Tibial artery (tissue), 4 donors: Measurements from ENCODE around the gene HSPA12B.

ENCODE experiments used
- DNase-seq, 2 donors: peaks; one replicate each; pipeline ENCODE4 v3.0.0-alpha.2; 2019
- H3K27ac ChIP-seq, 2 donors: fragments of 200-600 bp; sonication (generic) in 1 of 2; 1 replicate in 1 of 2; 2 replicates in 1 of 2; pipeline ENCODE4 v1.5.1; 2018 to 2019; ENCODE audit warnings: mild to moderate bottlenecking in 1 of 2
- H3K27me3 ChIP-seq, 2 donors: fragments of 200-600 bp; sonication (generic) in 1 of 2; one replicate each; pipeline versions ENCODE4 v1.5.1 to v1.6.0; 2016 to 2019
- H3K36me3 ChIP-seq, 3 donors: fragments of 200-600 bp; sonication (generic) in 2 of 3; one replicate each; pipeline ENCODE4 v1.5.1; 2016 to 2019; ENCODE audit warnings: mild to moderate bottlenecking in 2 of 3
- H3K4me1 ChIP-seq, 4 donors: fragments of 200-600 bp; sonication (generic) in 2 of 4; 1 replicate in 3 of 4; 2 replicates in 1 of 4; pipeline ENCODE4 v1.5.1; 2016 to 2019
- H3K4me3 ChIP-seq, 2 donors: fragments of 200-600 bp; sonication (generic) in 1 of 2; 1 replicate in 1 of 2; 2 replicates in 1 of 2; pipeline ENCODE4 v1.5.1; 2018 to 2019; ENCODE audit warnings: mild to moderate bottlenecking in 2 of 2
- H3K9me3 ChIP-seq, 3 donors: fragments of 200-600 bp; sonication (generic) in 1 of 3; one replicate each; pipeline ENCODE4 v1.5.1; 2016 to 2019
- CTCF ChIP-seq, 2 experiments: fragments of 200-600 bp in 1 of 2; fragments of 450-650 bp in 1 of 2; IDR thresholded peaks; one replicate each; pipeline ENCODE4 v1.5.1; 2017 to 2019; ENCODE audit warnings: antibody characterized with exemption in 2 of 2, mild to moderate bottlenecking in 1 of 2, moderate library complexity in 1 of 2
- intact Hi-C: fragments of 100-400 bp; cut with DNase I; formaldehyde crosslinking; loops from one replicate; pipeline ENCODE4 v1.15.0; 2023; ENCODE audit warnings: low total_unique reads

The HSPA12B gene

GRCh38 chr20:3689978-3690377 is 42.5 kb upstream of the HSPA12B start:
- Histone ChIP-seq H3K9me3 (no peaks in the 10 kb centered on the region), H3K4me3 (no peak overlapping the region), H3K27me3 (no peaks in the 10 kb centered on the region), H3K4me1 (peaks cover 3 to 21% (median 16%) of the 10 kb centered on the region in 4 donors), H3K27ac (no peak overlapping the region), H3K36me3 (no peaks in the 10 kb centered on the region)
- intact Hi-C loops = no loop called here
- no peak for DNase-seq
- TF ChIP-seq CTCF (IDR thresholded peaks at IDR 0.05) = no peak

DNA sequence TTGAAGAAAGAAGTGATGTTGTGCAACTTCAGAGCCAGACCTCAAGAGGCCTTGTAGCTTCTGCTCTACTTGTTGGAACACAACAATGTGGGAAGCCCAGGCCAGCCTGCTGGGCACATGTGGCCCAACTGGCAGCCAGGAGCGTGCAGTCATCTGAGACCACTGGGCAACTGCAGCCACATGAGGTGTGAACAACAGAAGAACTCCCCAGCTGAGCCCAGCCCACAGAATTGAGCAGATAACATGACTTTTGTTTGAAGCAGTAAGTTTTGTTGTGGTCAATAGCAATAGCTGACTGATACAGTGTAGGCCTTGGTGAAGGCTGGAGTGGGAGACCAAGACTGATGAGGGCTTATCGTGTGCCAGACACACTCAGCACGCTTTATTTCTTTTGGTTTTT is 42.1 kb upstream of the HSPA12B start:
- no peaks in the 10 kb centered on the region for H3K36me3 ChIP-seq
- no peak overlapping the region for H3K4me3 ChIP-seq
- H3K27me3 ChIP-seq = no peaks in the 10 kb centered on the region
- no peaks in the 10 kb centered on the region for H3K9me3 ChIP-seq
- DNase-seq = no peak
- intact Hi-C loops = no loop called here
- no peak overlapping the region for H3K27ac ChIP-seq
- H3K4me1 ChIP-seq = peaks cover 3 to 21% (median 16%) of the 10 kb centered on the region in 4 donors
- no peak for TF ChIP-seq CTCF (IDR thresholded peaks at IDR 0.05)

DNA sequence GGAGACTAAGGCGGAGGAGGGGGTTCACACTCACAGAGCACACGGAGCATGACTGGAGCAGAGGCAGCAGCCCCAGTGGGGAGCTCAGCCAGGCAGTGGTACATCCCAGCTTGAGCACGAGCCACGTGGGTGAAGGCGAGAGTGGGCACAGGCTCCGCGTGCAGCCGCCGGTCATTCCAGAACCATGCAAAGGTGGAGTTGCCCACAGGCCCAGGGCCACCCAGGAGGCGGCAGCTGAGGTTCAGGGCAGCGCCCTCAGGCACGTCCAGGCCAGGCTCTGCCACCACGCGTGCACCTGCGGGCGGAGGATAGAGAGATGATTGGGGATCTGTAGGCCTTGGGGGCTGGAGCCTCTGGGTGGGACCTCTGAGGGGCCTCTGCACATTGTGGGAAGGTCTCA is 41.2 kb upstream of the HSPA12B start:
- intact Hi-C loops = no loop called here
- Histone ChIP-seq H3K4me1 (peaks cover 3 to 18% (median 14%) of the 10 kb centered on the region in 4 donors), H3K9me3 (peaks cover 0 to 2% (median 2%) of the 10 kb centered on the region in 3 donors), H3K27me3 (no peaks in the 10 kb centered on the region), H3K4me3 (no peak overlapping the region), H3K36me3 (no peaks in the 10 kb centered on the region), H3K27ac (no peak overlapping the region)
- TF ChIP-seq CTCF (IDR thresholded peaks at IDR 0.05) = no peak
- DNase-seq = no peak

GRCh38 chr20:3691897-3692296 is 40.6 kb upstream of the HSPA12B start:
- H3K36me3 ChIP-seq = no peaks in the 10 kb centered on the region
- H3K4me1 ChIP-seq = peaks cover 3 to 12% (median 9%) of the 10 kb centered on the region in 4 donors
- intact Hi-C loops = no loop called here
- no peak for TF ChIP-seq CTCF (IDR thresholded peaks at IDR 0.05)
- no peaks in the 10 kb centered on the region for H3K27me3 ChIP-seq
- H3K27ac ChIP-seq = no peak overlapping the region
- no peak for DNase-seq
- H3K9me3 ChIP-seq = peaks cover 0 to 8% (median 7%) of the 10 kb centered on the region in 3 donors
- no peak overlapping the region for H3K4me3 ChIP-seq

DNA sequence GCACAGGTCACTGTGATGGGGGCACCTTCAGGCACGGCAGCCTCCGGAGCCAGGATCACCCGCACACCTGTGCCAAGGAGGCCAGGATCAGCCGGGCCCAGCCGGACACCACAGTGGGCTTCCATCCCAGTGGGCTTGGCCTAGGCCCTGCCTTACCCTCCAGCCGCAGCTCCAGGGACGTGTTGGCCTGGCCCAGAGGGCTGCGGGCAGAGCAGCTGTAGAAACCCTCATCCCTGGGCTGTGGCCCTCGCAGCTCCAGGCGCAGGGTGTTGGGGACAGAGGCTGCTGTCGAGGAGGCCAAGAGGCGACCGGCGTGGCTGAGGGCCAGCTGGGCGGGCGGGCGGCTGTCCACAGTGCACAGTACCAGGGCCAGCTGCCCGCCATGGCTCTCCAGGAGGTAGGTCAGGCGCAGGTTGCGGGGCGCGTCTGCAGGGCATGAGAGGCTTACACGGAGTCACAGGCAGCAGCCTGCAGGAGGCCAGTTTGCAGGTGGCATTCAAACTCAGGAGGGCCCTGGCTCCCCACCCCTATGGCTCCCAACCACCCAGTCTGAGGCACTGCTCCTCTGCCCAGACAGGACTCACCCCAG is 39.7 kb upstream of the HSPA12B start:
- intact Hi-C loops = no loop called here

More for the DNA sequence above, 39.7 kb upstream of the HSPA12B start:
- DNase-seq = no peak
- peaks cover 0 to 3% (median 1%) of the 10 kb centered on the region in 4 donors for H3K4me1 ChIP-seq
- H3K27me3 ChIP-seq = no peaks in the 10 kb centered on the region
- no peak overlapping the region for H3K4me3 ChIP-seq
- TF ChIP-seq CTCF (IDR thresholded peaks at IDR 0.05) = no peak
- H3K9me3 ChIP-seq = peaks cover 0 to 9% (median 7%) of the 10 kb centered on the region in 3 donors
- no peak overlapping the region for H3K27ac ChIP-seq
- no peaks in the 10 kb centered on the region for H3K36me3 ChIP-seq
